ENCODE results near the gene OAF.

DNA sequence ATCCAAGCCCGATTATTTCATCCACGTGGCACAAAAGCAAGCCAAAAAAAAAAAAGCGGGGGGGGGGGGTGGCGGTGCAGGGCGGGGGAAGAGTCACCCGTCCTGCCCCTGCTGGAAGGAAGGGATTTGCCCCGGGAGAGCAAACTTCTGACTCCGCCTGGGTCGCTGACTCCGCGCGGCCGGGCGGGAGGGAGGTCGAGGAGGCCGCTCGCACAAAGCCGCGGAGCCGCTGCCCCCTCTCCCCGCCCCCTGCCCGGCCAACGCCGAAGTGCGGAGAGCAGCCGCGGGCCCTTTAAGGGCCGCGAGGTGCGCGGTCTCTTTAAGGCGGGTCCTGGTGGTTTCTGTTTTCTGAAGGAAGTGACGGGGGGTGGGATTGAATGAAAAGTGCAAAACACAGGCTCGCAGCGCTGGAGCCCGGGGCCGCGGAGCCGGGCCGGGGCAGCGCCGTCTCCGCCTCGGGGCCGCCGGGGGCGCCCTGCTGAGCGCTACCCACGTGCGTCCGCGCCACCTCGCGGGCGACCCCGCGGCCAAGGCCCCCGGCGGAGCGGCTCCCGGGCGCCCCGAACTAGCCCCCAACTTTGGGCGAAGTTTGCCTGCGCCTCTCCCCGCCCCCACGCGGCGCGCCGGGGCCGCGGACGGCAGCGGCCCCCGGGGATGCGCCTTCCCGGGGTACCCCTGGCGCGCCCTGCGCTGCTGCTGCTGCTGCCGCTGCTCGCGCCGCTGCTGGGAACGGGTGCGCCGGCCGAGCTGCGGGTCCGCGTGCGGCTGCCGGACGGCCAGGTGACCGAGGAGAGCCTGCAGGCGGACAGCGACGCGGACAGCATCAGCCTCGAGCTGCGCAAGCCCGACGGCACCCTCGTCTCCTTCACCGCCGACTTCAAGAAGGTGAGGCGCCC, at the start of gene OAF:
- TF ChIP-seq POLR2AphosphoS5 (IDR thresholded peaks at IDR 0.05; ENCODE audit: low read depth), result no peak
- no peak for TF ChIP-seq EZH2phosphoT487 (IDR thresholded peaks at IDR 0.05; ENCODE audit: unreplicated experiment)
- TF ChIP-seq, protein P1, sequence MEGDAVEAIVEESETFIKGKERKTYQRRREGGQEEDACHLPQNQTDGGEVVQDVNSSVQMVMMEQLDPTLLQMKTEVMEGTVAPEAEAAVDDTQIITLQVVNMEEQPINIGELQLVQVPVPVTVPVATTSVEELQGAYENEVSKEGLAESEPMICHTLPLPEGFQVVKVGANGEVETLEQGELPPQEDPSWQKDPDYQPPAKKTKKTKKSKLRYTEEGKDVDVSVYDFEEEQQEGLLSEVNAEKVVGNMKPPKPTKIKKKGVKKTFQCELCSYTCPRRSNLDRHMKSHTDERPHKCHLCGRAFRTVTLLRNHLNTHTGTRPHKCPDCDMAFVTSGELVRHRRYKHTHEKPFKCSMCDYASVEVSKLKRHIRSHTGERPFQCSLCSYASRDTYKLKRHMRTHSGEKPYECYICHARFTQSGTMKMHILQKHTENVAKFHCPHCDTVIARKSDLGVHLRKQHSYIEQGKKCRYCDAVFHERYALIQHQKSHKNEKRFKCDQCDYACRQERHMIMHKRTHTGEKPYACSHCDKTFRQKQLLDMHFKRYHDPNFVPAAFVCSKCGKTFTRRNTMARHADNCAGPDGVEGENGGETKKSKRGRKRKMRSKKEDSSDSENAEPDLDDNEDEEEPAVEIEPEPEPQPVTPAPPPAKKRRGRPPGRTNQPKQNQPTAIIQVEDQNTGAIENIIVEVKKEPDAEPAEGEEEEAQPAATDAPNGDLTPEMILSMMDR (conservative IDR thresholded peaks at IDR 0.05; ENCODE audit: low read depth in 2 of 2), result no peak
- TF ChIP-seq, protein P2, sequence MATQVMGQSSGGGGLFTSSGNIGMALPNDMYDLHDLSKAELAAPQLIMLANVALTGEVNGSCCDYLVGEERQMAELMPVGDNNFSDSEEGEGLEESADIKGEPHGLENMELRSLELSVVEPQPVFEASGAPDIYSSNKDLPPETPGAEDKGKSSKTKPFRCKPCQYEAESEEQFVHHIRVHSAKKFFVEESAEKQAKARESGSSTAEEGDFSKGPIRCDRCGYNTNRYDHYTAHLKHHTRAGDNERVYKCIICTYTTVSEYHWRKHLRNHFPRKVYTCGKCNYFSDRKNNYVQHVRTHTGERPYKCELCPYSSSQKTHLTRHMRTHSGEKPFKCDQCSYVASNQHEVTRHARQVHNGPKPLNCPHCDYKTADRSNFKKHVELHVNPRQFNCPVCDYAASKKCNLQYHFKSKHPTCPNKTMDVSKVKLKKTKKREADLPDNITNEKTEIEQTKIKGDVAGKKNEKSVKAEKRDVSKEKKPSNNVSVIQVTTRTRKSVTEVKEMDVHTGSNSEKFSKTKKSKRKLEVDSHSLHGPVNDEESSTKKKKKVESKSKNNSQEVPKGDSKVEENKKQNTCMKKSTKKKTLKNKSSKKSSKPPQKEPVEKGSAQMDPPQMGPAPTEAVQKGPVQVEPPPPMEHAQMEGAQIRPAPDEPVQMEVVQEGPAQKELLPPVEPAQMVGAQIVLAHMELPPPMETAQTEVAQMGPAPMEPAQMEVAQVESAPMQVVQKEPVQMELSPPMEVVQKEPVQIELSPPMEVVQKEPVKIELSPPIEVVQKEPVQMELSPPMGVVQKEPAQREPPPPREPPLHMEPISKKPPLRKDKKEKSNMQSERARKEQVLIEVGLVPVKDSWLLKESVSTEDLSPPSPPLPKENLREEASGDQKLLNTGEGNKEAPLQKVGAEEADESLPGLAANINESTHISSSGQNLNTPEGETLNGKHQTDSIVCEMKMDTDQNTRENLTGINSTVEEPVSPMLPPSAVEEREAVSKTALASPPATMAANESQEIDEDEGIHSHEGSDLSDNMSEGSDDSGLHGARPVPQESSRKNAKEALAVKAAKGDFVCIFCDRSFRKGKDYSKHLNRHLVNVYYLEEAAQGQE (IDR thresholded peaks at IDR 0.05; ENCODE audit: unreplicated experiment), result no peak
- TF ChIP-seq, protein P3, sequence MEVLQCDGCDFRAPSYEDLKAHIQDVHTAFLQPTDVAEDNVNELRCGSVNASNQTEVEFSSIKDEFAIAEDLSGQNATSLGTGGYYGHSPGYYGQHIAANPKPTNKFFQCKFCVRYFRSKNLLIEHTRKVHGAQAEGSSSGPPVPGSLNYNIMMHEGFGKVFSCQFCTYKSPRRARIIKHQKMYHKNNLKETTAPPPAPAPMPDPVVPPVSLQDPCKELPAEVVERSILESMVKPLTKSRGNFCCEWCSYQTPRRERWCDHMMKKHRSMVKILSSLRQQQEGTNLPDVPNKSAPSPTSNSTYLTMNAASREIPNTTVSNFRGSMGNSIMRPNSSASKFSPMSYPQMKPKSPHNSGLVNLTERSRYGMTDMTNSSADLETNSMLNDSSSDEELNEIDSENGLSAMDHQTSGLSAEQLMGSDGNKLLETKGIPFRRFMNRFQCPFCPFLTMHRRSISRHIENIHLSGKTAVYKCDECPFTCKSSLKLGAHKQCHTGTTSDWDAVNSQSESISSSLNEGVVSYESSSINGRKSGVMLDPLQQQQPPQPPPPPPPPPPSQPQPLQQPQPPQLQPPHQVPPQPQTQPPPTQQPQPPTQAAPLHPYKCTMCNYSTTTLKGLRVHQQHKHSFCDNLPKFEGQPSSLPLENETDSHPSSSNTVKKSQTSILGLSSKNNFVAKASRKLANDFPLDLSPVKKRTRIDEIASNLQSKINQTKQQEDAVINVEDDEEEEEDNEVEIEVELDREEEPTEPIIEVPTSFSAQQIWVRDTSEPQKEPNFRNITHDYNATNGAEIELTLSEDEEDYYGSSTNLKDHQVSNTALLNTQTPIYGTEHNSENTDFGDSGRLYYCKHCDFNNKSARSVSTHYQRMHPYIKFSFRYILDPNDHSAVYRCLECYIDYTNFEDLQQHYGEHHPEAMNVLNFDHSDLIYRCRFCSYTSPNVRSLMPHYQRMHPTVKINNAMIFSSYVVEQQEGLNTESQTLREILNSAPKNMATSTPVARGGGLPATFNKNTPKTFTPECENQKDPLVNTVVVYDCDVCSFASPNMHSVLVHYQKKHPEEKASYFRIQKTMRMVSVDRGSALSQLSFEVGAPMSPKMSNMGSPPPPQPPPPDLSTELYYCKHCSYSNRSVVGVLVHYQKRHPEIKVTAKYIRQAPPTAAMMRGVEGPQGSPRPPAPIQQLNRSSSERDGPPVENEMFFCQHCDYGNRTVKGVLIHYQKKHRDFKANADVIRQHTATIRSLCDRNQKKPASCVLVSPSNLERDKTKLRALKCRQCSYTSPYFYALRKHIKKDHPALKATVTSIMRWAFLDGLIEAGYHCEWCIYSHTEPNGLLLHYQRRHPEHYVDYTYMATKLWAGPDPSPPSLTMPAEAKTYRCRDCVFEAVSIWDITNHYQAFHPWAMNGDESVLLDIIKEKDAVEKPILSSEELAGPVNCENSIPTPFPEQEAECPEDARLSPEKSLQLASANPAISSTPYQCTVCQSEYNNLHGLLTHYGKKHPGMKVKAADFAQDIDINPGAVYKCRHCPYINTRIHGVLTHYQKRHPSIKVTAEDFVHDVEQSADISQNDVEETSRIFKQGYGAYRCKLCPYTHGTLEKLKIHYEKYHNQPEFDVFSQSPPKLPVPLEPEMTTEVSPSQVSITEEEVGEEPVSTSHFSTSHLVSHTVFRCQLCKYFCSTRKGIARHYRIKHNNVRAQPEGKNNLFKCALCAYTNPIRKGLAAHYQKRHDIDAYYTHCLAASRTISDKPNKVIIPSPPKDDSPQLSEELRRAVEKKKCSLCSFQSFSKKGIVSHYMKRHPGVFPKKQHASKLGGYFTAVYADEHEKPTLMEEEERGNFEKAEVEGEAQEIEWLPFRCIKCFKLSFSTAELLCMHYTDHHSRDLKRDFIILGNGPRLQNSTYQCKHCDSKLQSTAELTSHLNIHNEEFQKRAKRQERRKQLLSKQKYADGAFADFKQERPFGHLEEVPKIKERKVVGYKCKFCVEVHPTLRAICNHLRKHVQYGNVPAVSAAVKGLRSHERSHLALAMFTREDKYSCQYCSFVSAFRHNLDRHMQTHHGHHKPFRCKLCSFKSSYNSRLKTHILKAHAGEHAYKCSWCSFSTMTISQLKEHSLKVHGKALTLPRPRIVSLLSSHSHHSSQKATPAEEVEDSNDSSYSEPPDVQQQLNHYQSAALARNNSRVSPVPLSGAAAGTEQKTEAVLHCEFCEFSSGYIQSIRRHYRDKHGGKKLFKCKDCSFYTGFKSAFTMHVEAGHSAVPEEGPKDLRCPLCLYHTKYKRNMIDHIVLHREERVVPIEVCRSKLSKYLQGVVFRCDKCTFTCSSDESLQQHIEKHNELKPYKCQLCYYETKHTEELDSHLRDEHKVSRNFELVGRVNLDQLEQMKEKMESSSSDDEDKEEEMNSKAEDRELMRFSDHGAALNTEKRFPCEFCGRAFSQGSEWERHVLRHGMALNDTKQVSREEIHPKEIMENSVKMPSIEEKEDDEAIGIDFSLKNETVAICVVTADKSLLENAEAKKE (CRISPR knock-in tag; IDR thresholded peaks at IDR 0.05), result no peak
- TF ChIP-seq ZNF331 (CRISPR knock-in tag; IDR thresholded peaks at IDR 0.05; ENCODE audit: low read depth), result no peak
- no peak for TF ChIP-seq EZH2 (IDR thresholded peaks at IDR 0.05; ENCODE audit: low read depth, unreplicated experiment)
- no peak for TF ChIP-seq CREB1 (CRISPR knock-in tag; IDR thresholded peaks at IDR 0.05; ENCODE audit: low read depth)

Data from GM23338 (cell line).